ENCODE data around the gene RAB28.
"Not testable (repeated sequence)": the region's sequence is repeated elsewhere in the genome, so short reads cannot be mapped to it uniquely, and the experiment has no call there.

Gene RAB28

GRCh38 chr4:13445841-13446790, 38.0 kb downstream of the RAB28 start:
- no peak for DNase-seq

- DNase-seq: no peak
Measured at GRCh38 chr4:13441506-13441905, 42.6 kb downstream of the RAB28 start.

GRCh38 chr4:13436962-13437361, 47.2 kb downstream of the RAB28 start:
- no peak for DNase-seq

GRCh38 chr4:13432453-13432852, 51.7 kb downstream of the RAB28 start:
- DNase-seq: no peak

- DNase-seq: no peak
Measured at GRCh38 chr4:13430834-13431568, 53.1 kb downstream of the RAB28 start.

GRCh38 chr4:13427599-13428325, 56.4 kb downstream of the RAB28 start:
- DNase-seq: no peak

- no peak for DNase-seq
Measured at GRCh38 chr4:13415068-13415785, 68.9 kb downstream of the RAB28 start.

GRCh38 chr4:13413729-13414437, 70.3 kb downstream of the RAB28 start:
- no peak for DNase-seq

- no peak for DNase-seq
Measured at GRCh38 chr4:13411942-13412341, 72.2 kb downstream of the RAB28 start.

- no peak for DNase-seq
Measured at GRCh38 chr4:13409324-13409723, 74.8 kb downstream of the RAB28 start.

GRCh38 chr4:13406156-13406555, 78.0 kb downstream of the RAB28 start:
- not testable (repeated sequence) for DNase-seq

- no peak for DNase-seq
Measured at GRCh38 chr4:13403833-13404232, 80.3 kb downstream of the RAB28 start.

- no peak for DNase-seq
Measured at GRCh38 chr4:13403326-13403725, 80.8 kb downstream of the RAB28 start.

GRCh38 chr4:13399257-13399656, 84.9 kb downstream of the RAB28 start:
- DNase-seq: no peak

GRCh38 chr4:13396161-13396560, 88.0 kb downstream of the RAB28 start:
- DNase-seq: no peak

GRCh38 chr4:13389901-13390300, 94.2 kb downstream of the RAB28 start:
- not testable (repeated sequence) for DNase-seq

GRCh38 chr4:13386405-13387107, 97.6 kb downstream of the RAB28 start:
- DNase-seq: no peak

- no peak for DNase-seq
Measured at GRCh38 chr4:13384055-13384454, 100.1 kb downstream of the RAB28 start.

GRCh38 chr4:13378973-13379759, 105.0 kb downstream of the RAB28 start:
- DNase-seq: no peak

GRCh38 chr4:13371048-13371447, 113.1 kb downstream of the RAB28 start:
- no peak for DNase-seq

Data from DMS 273 treated with DMSO at 0.1 percent for 48 hours (cell line).